Endodermal cell (in vitro differentiated cells): ENCODE data around the gene DNAJB14. TPM values are rescaled to one million over a fixed set of nuclear protein-coding genes. Genes with fewer than 3 reads are reported as not detected.

Source experiments
- DNase-seq: peaks from one replicate; pipeline ENCODE4 v3.0.0-alpha.2; 2017
- H3K27ac ChIP-seq: 2 replicates; pipeline ENCODE4 v1.5.1; 2013; ENCODE audit warnings: mild to moderate bottlenecking, low read depth, low read length, moderate library complexity
- H3K27me3 ChIP-seq: 2 replicates; pipeline ENCODE4 v1.6.1; 2013; ENCODE audit warnings: mild to moderate bottlenecking, low read length, moderate library complexity; ENCODE audit not compliant: insufficient read depth, control insufficient read depth, poor library complexity, severe bottlenecking
- H3K36me3 ChIP-seq: 2 replicates; pipeline ENCODE4 v1.7.0; 2013; ENCODE audit warnings: mild to moderate bottlenecking, low read length, moderate library complexity; ENCODE audit not compliant: control insufficient read depth, insufficient read depth
- H3K4me1 ChIP-seq: one replicate; pipeline ENCODE4 v1.7.0; 2013; ENCODE audit warnings: low read length; ENCODE audit not compliant: control insufficient read depth, insufficient read depth
- H3K4me3 ChIP-seq: 2 replicates; pipeline ENCODE4 v1.5.1; 2013; ENCODE audit warnings: mild to moderate bottlenecking, low read length, moderate library complexity
- H3K9ac ChIP-seq: 2 replicates; pipeline ENCODE4 v1.6.1; 2013; ENCODE audit warnings: mild to moderate bottlenecking, low read length, moderate library complexity; ENCODE audit not compliant: poor library complexity, severe bottlenecking; ENCODE audit errors: extremely low read depth
- H3K9me3 ChIP-seq: 2 replicates; pipeline ENCODE4 v1.6.1; 2013; ENCODE audit warnings: mild to moderate bottlenecking, low read length, moderate library complexity; ENCODE audit not compliant: control insufficient read depth
- H3K27ac Mint-ChIP-seq: 2 replicates; pipeline ENCODE4 v1.8.0; 2020; ENCODE audit warnings: mixed read lengths
- H3K27me3 Mint-ChIP-seq: 2 replicates; pipeline ENCODE4 v1.8.0; 2021; ENCODE audit warnings: mild to moderate bottlenecking, mixed read lengths; ENCODE audit not compliant: insufficient read depth
- H3K36me3 Mint-ChIP-seq: 2 replicates; pipeline ENCODE4 v1.8.0; 2020; ENCODE audit warnings: low read depth, mixed read lengths
- H3K4me1 Mint-ChIP-seq: 2 replicates; pipeline ENCODE4 v1.8.0; 2020; ENCODE audit warnings: mixed read lengths
- H3K4me3 Mint-ChIP-seq: 2 replicates; pipeline ENCODE4 v1.8.0; 2020; ENCODE audit warnings: mild to moderate bottlenecking, moderate library complexity, mixed read lengths
- H3K9me3 Mint-ChIP-seq: 2 replicates; pipeline ENCODE4 v1.8.0; 2020; ENCODE audit warnings: mild to moderate bottlenecking, mixed read lengths
- CTCF ChIP-seq: fragments of 200-600 bp; sonication (generic); conservative IDR thresholded peaks from 2 replicates; pipeline ENCODE4 v1.5.0; 2021; ENCODE audit warnings: antibody characterized with exemption, mild to moderate bottlenecking
- WGBS, 2 experiments: methylation state at CpG; one replicate each; pipeline versions ENCODE4 v1.1.5 to v1.1.7; 2013; ENCODE audit warnings: missing lambda C conversion rate in 2 of 2, mixed read lengths in 1 of 2; ENCODE audit not compliant: insufficient coverage in 1 of 2, insufficient read length in 1 of 2; 5-methylcytosine and 5-hydroxymethylcytosine counted together
- total RNA-seq, 2 donors: library from RNA; stranded (reverse); fragmentation: NEBNext Ultra II Directional in 1 of 2; extraction: Animal tissue kit (Norgen Biotek cat#: 25700) in 1 of 2; gene quantifications; 2 replicates in 1 of 2; 3 replicates in 1 of 2; pipeline ENCODE4 v1.2.1, GENCODE V29; 2021

The DNAJB14 gene
- total RNA-seq, 2 donors from 2014 or later: 50.3 to 62.5 TPM

DNA sequence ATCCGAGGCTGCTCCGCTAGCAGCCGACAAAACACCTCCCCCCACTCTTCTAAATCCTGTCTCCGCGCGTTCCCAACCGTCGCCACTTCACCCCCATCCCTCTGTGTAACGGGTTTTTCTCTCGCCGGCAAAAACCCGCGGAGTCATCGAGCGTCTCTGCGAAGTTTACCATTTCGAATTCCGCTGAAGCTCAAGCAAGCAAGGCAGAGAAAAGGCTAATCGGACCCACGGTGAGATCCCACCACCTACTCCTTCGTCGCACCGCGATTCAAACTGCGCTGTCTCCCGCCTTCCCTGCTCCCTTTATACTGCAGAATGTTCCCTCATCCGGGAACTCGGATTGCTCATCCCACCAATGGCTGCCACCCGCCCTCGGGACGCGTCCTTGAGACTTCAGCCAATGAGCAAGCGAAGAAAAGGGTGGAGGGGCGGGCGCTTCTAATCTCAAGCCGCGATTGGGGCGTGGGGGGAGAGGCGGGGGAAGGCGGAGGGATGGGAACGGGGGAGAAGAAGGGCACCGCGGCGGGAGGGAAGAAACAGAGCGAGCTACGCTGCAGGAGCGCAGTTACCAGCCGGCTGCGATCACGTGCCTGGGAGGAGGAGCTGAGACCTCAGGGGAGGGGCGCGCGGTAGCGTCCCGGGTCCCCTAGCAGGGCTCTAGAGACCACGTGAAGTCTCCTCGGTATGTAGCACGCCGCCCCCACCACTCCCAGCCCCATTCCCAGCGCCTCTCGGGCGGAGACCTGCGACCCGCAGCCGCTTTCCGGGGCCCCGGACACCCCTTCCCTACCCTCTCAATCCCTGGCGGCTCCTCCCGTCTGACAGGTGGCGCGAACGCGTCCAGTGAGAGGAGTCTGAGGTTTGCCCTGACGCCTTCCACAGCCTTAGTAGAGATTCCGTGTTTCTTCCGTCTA is 3.8 kb upstream of the DNAJB14 start, which contains the start of gene H2AZ1:
H2AZ1 (minus strand) TSS at position 277 of the 914 bp plus-strand sequence; CDS start at position 172, 105 bp downstream.
- Histone ChIP-seq H3K9ac (peak within 1 kb of the TSS; percentile 97), H3K27me3 (no peaks in the 10 kb centered on the region), H3K27ac (peak within 1 kb of the TSS; percentile 96), H3K36me3 (peaks cover 17% of the 10 kb centered on the region), H3K4me3 (peak within 1 kb of the TSS; percentile 98), H3K9me3 (no peaks in the 10 kb centered on the region), H3K4me1 (no peaks in the 10 kb centered on the region)
- Mint-ChIP-seq H3K9me3 (no peaks in the 10 kb centered on the region), H3K36me3 (peaks cover 11% of the 10 kb centered on the region), H3K27me3 (peaks cover 2% of the 10 kb centered on the region), H3K4me3 (no peak within 1 kb of the TSS), H3K4me1 (peaks cover 19% of the 10 kb centered on the region), H3K27ac (no peak within 1 kb of the TSS)
- no peak for TF ChIP-seq CTCF
- WGBS, 2 experiments: 0% methylated on average over 14 to 76 of the region's 76 CpGs
- peak; percentile 99 for DNase-seq

DNA sequence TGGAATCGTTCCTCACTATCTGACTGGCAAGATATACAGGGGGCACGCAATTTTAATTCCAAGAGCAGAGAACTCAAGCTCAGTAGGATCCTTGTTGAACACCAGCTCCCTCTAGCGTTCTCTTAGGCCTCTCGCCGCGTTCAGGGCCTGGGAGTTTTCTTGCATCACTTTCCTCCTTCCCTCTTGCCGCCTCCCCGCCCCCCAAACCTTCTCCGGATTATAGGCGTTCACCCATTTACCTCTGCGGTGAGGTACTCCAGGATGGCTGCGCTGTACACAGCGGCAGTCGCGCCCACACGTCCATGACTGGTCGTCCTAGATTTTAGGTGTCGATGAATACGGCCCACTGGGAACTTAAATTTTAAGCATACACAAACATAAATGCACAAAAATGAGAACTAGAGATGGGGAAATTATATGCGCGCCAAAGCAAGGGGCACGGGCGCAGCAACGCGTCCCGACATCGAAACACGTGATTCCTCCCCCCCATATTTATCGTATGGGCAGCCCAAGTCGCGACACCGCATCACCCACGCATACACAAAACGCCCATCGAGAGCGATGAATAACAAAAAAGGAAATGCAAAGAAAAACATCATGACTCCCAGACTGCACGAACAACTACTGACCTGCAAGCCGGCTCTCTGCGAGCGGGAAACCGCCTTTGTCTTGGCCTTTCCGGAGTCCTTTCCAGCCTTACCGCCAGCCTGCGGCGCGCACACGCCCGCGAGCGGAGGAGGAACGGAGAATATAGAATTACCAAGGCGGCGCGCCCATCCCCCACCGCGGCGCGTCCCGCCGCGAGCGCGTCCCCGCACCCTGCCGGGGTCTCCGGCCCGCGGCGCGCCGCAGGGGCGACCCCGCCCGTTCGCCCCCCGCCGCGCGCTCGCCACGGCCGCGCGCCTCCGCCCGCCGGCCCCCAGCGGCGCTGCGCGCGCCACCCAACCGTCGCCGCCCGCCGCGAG is 2.9 kb upstream of the DNAJB14 start:
- DNase-seq: peak; percentile 96
- Histone ChIP-seq H3K4me1 (no peaks in the 10 kb centered on the region), H3K36me3 (peaks cover 20% of the 10 kb centered on the region), H3K9me3 (peaks cover under 1% of the 10 kb centered on the region), H3K27me3 (no peaks in the 10 kb centered on the region), H3K4me3 (peak overlapping the region; percentile 98), H3K9ac (peak overlapping the region; percentile 97), H3K27ac (peak overlapping the region; percentile 96)
- H3K36me3 Mint-ChIP-seq: peaks cover 16% of the 10 kb centered on the region
- peaks cover 2% of the 10 kb centered on the region for H3K27me3 Mint-ChIP-seq
- 0 to 1% methylated on average over 37 to 98 of the region's 98 CpGs for WGBS, 2 experiments
- peak; percentile 86 for TF ChIP-seq CTCF
- no peak overlapping the region for H3K4me3 Mint-ChIP-seq
- H3K27ac Mint-ChIP-seq: no peak overlapping the region
- H3K9me3 Mint-ChIP-seq: no peaks in the 10 kb centered on the region
- H3K4me1 Mint-ChIP-seq: peaks cover 24% of the 10 kb centered on the region

GRCh38 chr4:99947608-99948007 is 1.2 kb upstream of the DNAJB14 start:
- Mint-ChIP-seq H3K4me3 (no peak overlapping the region), H3K4me1 (peaks cover 24% of the 10 kb centered on the region), H3K27ac (peak overlapping the region; percentile 95), H3K27me3 (peaks cover 2% of the 10 kb centered on the region), H3K9me3 (no peaks in the 10 kb centered on the region), H3K36me3 (peaks cover 32% of the 10 kb centered on the region)
- Histone ChIP-seq H3K36me3 (peaks cover 28% of the 10 kb centered on the region), H3K9ac (no peak overlapping the region), H3K4me3 (peak overlapping the region; percentile 98), H3K27me3 (no peaks in the 10 kb centered on the region), H3K27ac (no peak overlapping the region), H3K4me1 (no peaks in the 10 kb centered on the region), H3K9me3 (peaks cover 6% of the 10 kb centered on the region)
- 86 to 100% methylated on average over 1 to 4 of the region's 4 CpGs for WGBS, 2 experiments
- TF ChIP-seq CTCF: no peak
- no peak for DNase-seq
